H9 (cell line): ENCODE results near the gene CCND3. TPM values are rescaled to one million over a fixed set of nuclear protein-coding genes. Genes with fewer than 3 reads are reported as not detected.

Experiments
- DNase-seq: peaks from one replicate; pipeline ENCODE4 v3.0.0-alpha.2; 2017
- H2AFZ ChIP-seq: one replicate; pipeline ENCODE4 v1.6.1; 2013; ENCODE audit warnings: mild to moderate bottlenecking, low read length, control low read depth, moderate library complexity
- H2AK5ac ChIP-seq: 2 replicates; pipeline ENCODE4 v1.6.1; 2013; ENCODE audit warnings: low read length, control low read depth, mixed read lengths; ENCODE audit not compliant: insufficient read length
- H2BK120ac ChIP-seq: one replicate; pipeline ENCODE4 v1.6.1; 2013; ENCODE audit warnings: low read depth, mild to moderate bottlenecking, low read length, control low read depth, inconsistent platforms; ENCODE audit not compliant: poor library complexity, severe bottlenecking
- H2BK12ac ChIP-seq: 2 replicates; pipeline ENCODE4 v1.6.1; 2013; ENCODE audit warnings: low read length, control low read depth, mixed read lengths, low read depth; ENCODE audit not compliant: insufficient read length
- H2BK15ac ChIP-seq: 2 replicates; pipeline ENCODE4 v1.6.1; 2013; ENCODE audit warnings: low read depth, low read length, control low read depth
- H2BK20ac ChIP-seq: one replicate; pipeline ENCODE4 v1.6.1; 2013; ENCODE audit warnings: low read depth, mild to moderate bottlenecking, low read length, control low read depth, inconsistent platforms; ENCODE audit not compliant: poor library complexity, severe bottlenecking
- H2BK5ac ChIP-seq: 2 replicates; pipeline ENCODE4 v1.6.1; 2013; ENCODE audit warnings: low read length, control low read depth, mixed read lengths; ENCODE audit not compliant: insufficient read length
- H3K14ac ChIP-seq: 2 replicates; pipeline ENCODE4 v1.6.1; 2013; ENCODE audit warnings: low read length, control low read depth; ENCODE audit not compliant: insufficient read depth
- H3K18ac ChIP-seq: 2 replicates; pipeline ENCODE4 v1.6.1; 2013; ENCODE audit warnings: low read depth, mild to moderate bottlenecking, mixed read lengths, low read length, control low read depth; ENCODE audit not compliant: insufficient read length
- H3K23ac ChIP-seq: 2 replicates; pipeline ENCODE4 v1.6.1; 2013; ENCODE audit warnings: low read length, control low read depth, mixed read lengths, low read depth; ENCODE audit not compliant: insufficient read length
- H3K23me2 ChIP-seq: 2 replicates; pipeline ENCODE4 v1.6.1; 2013; ENCODE audit warnings: low read depth, mild to moderate bottlenecking, mixed read lengths, low read length, control low read depth; ENCODE audit not compliant: insufficient read length, poor library complexity, severe bottlenecking
- H3K27ac ChIP-seq: 2 replicates; pipeline ENCODE4 v1.5.1; 2013; ENCODE audit warnings: low read length, control low read depth, mixed read lengths, low read depth; ENCODE audit not compliant: insufficient read length
- H3K27me3 ChIP-seq: 2 replicates; pipeline ENCODE4 v1.6.1; 2013; ENCODE audit warnings: low read length, control low read depth, inconsistent platforms; ENCODE audit not compliant: insufficient read depth
- H3K4ac ChIP-seq: 2 replicates; pipeline ENCODE4 v1.6.1; 2013; ENCODE audit warnings: low read depth, mild to moderate bottlenecking, control low read depth, inconsistent platforms, low read length, moderate library complexity
- H3K4me1 ChIP-seq: 2 replicates; pipeline ENCODE4 v1.6.1; 2013; ENCODE audit warnings: low read length, control low read depth, inconsistent platforms; ENCODE audit not compliant: insufficient read depth
- H3K4me2 ChIP-seq: 2 replicates; pipeline ENCODE4 v1.6.1; 2013; ENCODE audit warnings: low read length, control low read depth, mixed read lengths; ENCODE audit not compliant: insufficient read length, insufficient read depth
- H3K56ac ChIP-seq: 2 replicates; pipeline ENCODE4 v1.6.1; 2013; ENCODE audit warnings: low read depth, mild to moderate bottlenecking, mixed read lengths, low read length, control low read depth; ENCODE audit not compliant: insufficient read length
- H3K79me1 ChIP-seq: 2 replicates; pipeline ENCODE4 v1.6.1; 2013; ENCODE audit warnings: low read depth, mild to moderate bottlenecking, moderate library complexity, low read length, control low read depth, inconsistent platforms; ENCODE audit not compliant: insufficient read depth, poor library complexity, severe bottlenecking
- H3K79me2 ChIP-seq: 2 replicates; pipeline ENCODE4 v1.6.1; 2013; ENCODE audit warnings: low read length, control low read depth, inconsistent platforms; ENCODE audit not compliant: insufficient read depth
- H3K9ac ChIP-seq: 2 replicates; pipeline ENCODE4 v1.6.1; 2013; ENCODE audit warnings: low read length, control low read depth, mixed read lengths; ENCODE audit not compliant: insufficient read length; ENCODE audit errors: extremely low read depth
- H3K9me3 ChIP-seq: one replicate; pipeline ENCODE4 v1.6.1; 2013; ENCODE audit warnings: low read depth, low read length, inconsistent platforms; ENCODE audit not compliant: control insufficient read depth
- H3T11ph ChIP-seq: one replicate; pipeline ENCODE4 v1.6.1; 2013; ENCODE audit warnings: mild to moderate bottlenecking, low read length, control low read depth, inconsistent platforms
- H4K20me1 ChIP-seq: one replicate; pipeline ENCODE4 v1.6.1; 2013; ENCODE audit not compliant: control insufficient read depth, insufficient read length, insufficient read depth
- H4K5ac ChIP-seq: 2 replicates; pipeline ENCODE4 v1.6.1; 2013; ENCODE audit warnings: low read depth, mild to moderate bottlenecking, mixed read lengths, low read length, control low read depth; ENCODE audit not compliant: insufficient read length
- H4K8ac ChIP-seq: replicated peaks from 2 replicates; pipeline ENCODE4 v1.6.1; 2013; ENCODE audit warnings: low read length, control low read depth, mixed read lengths, low read depth; ENCODE audit not compliant: insufficient read length
- H4K91ac ChIP-seq: 2 replicates; pipeline ENCODE4 v1.6.1; 2013; ENCODE audit warnings: low read depth, mild to moderate bottlenecking, moderate library complexity, mixed read lengths, low read length, control low read depth; ENCODE audit not compliant: insufficient read length
- H3K27ac Mint-ChIP-seq, 3 experiments: 2 replicates in 2 of 3; 3 replicates in 1 of 3; pipeline ENCODE4 v1.8.0; 2020 to 2021; ENCODE audit warnings: mixed read lengths in 3 of 3, mild to moderate bottlenecking in 1 of 3, moderate library complexity in 1 of 3
- H3K27me3 Mint-ChIP-seq: 2 replicates; pipeline ENCODE4 v1.8.0; 2021; ENCODE audit warnings: low read depth, mild to moderate bottlenecking, moderate library complexity, mixed read lengths
- H3K36me3 Mint-ChIP-seq, 3 experiments: 2 replicates in 2 of 3; 3 replicates in 1 of 3; pipeline ENCODE4 v1.8.0; 2020 to 2021; ENCODE audit warnings: low read depth in 3 of 3, mixed read lengths in 3 of 3; ENCODE audit not compliant: insufficient read depth in 1 of 3
- H3K4me1 Mint-ChIP-seq, 2 experiments: 2 replicates each; pipeline ENCODE4 v1.8.0; 2020; ENCODE audit warnings: mixed read lengths in 2 of 2
- H3K4me3 Mint-ChIP-seq, 2 experiments: 2 replicates in 1 of 2; 3 replicates in 1 of 2; pipeline ENCODE4 v1.8.0; 2020 to 2021; ENCODE audit warnings: mild to moderate bottlenecking in 2 of 2, mixed read lengths in 2 of 2, moderate library complexity in 1 of 2
- H3K9me3 Mint-ChIP-seq, 2 experiments: 2 replicates in 1 of 2; 3 replicates in 1 of 2; pipeline ENCODE4 v1.8.0; 2020; ENCODE audit warnings: mild to moderate bottlenecking in 2 of 2, mixed read lengths in 2 of 2, moderate library complexity in 1 of 2
- CTCF ChIP-seq: fragments of 200-600 bp; sonication (generic); conservative IDR thresholded peaks from 3 replicates; pipeline ENCODE4 v1.8.0; 2021; ENCODE audit warnings: antibody characterized with exemption, mild to moderate bottlenecking
- WGBS: extraction: QIAGEN DNeasy Blood & Tissue Kit; methylation state at CpG from one replicate; pipeline ENCODE4 v1.1.7; 2013; ENCODE audit warnings: missing lambda C conversion rate, low lambda C conversion rate, mixed read lengths; ENCODE audit not compliant: insufficient read length; ENCODE audit errors: extremely low coverage; 5-methylcytosine and 5-hydroxymethylcytosine counted together
- total RNA-seq: library from RNA; stranded (reverse); gene quantifications from 2 replicates; pipeline ENCODE4 v1.2.1, GENCODE V29; 2021

CCND3 gene
- total RNA-seq, 1 experiment from 2014 or later = 24.2 TPM

DNA sequence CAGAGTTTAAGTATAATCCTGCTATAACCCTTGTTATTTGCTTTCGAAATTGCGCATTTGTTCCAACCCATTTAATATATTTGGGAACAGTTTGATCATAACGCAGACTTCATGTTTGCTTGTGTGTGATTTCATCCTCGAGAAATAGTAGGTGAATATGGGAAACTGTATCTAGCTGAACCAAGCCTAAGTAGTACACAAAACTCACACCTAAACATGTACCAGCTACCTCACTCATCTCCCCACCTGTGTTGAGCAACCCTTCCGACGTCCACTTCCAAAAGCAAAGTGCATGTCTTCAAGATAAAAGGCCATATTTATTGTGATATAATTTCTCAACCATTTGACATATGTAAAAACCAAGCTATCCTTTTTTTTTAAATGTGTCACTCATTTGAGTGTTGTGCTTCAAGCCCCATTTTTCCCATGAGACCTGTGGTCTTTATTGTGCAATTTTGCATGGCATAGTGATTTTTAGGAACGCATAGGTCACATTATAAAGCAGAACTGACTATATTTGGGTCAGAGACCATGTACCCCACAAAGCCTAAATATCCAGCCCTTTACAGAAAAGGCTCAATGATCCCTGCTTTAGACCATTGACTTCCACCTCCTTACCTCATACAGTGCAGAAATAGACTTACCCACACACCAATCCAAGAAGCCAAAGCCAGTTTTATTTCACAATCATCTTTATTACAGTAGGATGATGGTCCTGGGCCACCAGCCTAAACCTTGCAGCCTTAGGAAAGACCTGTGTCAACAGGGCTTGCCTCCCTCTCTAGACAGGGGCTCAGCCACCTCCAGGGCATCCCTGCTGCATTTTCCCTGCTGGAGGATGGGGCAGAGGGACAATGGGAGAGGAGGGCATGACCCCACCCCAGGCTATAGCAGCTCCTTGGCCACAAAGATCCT, 7.1 kb downstream of the CCND3 start:
- Histone ChIP-seq H2BK20ac (no peak overlapping the region), H4K5ac (no peak overlapping the region), H4K8ac (no peak overlapping the region), H3K27me3 (no peaks in the 10 kb centered on the region), H3K23ac (no peak overlapping the region), H2AK5ac (no peak overlapping the region), H3K79me1 (no peaks in the 10 kb centered on the region), H2BK5ac (no peak overlapping the region), H2BK15ac (no peak overlapping the region), H3K4me1 (peaks cover 5% of the 10 kb centered on the region; the same call in 1 of the 2 replicates), H2BK12ac (no peak overlapping the region), H3K14ac (no peak overlapping the region; the same call in 1 of the 2 replicates), H3T11ph (no peak overlapping the region), H3K9ac (no peak overlapping the region), H3K4ac (no peak overlapping the region), H4K91ac (no peak overlapping the region), H3K27ac (no peak overlapping the region), H3K56ac (no peak overlapping the region), H4K20me1 (peaks cover 3% of the 10 kb centered on the region), H3K9me3 (no peaks in the 10 kb centered on the region), H2BK120ac (no peak overlapping the region), H3K18ac (no peak overlapping the region), H2AFZ (no peak overlapping the region), H3K4me2 (no peak overlapping the region), H3K23me2 (no peaks in the 10 kb centered on the region), H3K79me2 (no peaks in the 10 kb centered on the region)
- Mint-ChIP-seq H3K36me3 (peaks cover 27 to 74% (median 54%) of the 10 kb centered on the region in 3 experiments), H3K4me3 (no peak overlapping the region), H3K9me3 (no peaks in the 10 kb centered on the region), H3K4me1 (peaks cover 17 to 23% of the 10 kb centered on the region in 2 experiments), H3K27me3 (no peaks in the 10 kb centered on the region; the same call in 1 of the 2 replicates), H3K27ac (peak overlapping the region in 1 of 3 experiments; percentile 81; a peak in 2 of 7 replicates)
- no peak for DNase-seq
- no peak for TF ChIP-seq CTCF
- no CpG with 5 or more reads among the region's 7 CpGs for WGBS
